ENCODE data around the gene PLEKHB2. TPM values are rescaled to one million over a fixed set of nuclear protein-coding genes. Genes with fewer than 3 reads are reported as not detected.

Gene PLEKHB2
- total and polyA plus RNA-seq, 9 of the 15 experiments (the other 6 are each of a cell fraction or from before 2014, with no cell fraction given), result 41.3 to 71.5 (median 50.2) TPM

DNA sequence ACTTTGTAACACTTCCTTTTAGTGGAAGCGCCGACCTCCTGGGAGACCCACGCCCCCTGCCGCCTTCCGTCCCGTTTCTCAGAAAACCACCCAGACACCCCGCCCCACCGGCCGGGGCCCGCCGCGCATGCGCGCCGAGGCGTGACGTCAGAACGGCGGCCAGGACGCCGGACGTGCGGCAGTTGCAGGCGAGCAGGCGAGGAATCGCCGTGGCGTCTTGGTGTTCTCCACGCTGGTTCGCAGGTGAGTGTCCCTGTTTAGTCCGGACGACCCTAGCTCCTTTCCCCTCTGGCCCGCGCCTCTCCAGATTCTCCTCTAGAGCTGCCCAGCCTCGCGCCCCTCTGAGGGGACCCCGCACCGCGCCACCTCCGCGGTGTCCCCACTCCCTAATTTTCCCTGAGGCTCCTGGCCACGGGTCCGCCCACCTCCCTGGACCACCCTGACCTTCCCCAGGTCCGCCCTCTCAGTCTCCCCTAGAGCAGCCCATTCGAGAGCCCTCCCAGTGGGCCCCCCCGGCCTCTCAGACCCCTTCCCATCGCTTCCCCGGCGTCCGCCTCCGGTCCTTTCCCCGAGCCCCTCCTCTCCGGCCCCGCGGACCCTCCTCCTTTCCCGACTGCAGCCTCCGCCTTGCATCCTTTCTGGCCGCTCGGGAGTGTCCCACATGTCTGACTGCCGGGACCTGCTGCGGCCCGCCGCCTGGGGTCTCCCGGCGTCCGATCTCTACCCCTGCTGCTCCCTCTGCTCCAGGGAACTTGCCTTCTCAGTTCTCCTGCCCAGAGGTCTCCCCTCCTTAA, at the start of gene PLEKHB2 (continued):
- TF ChIP-seq ZNF444 (CRISPR knock-in tag; IDR thresholded peaks at IDR 0.05), result no peak
- no peak for TF ChIP-seq ZNF347 (CRISPR knock-in tag; IDR thresholded peaks at IDR 0.05; ENCODE audit: low read depth)
- peak in 1 of 2 experiments; percentile 88; a peak in 2 of 4 replicates for TF ChIP-seq SIN3A (IDR thresholded peaks at IDR 0.05; ENCODE audit: borderline replicate concordance in 2 of 2, control insufficient read depth in 1 of 2, low read depth in 2 of 2, low read length in 2 of 2)
- no peak for TF ChIP-seq RBM25 (IDR thresholded peaks at IDR 0.05; ENCODE audit: low read depth, low read length, severe bottlenecking)
- no peak for TF ChIP-seq DACH1 (IDR thresholded peaks at IDR 0.05; ENCODE audit: partially characterized antibody)
- TF ChIP-seq, protein P1, sequence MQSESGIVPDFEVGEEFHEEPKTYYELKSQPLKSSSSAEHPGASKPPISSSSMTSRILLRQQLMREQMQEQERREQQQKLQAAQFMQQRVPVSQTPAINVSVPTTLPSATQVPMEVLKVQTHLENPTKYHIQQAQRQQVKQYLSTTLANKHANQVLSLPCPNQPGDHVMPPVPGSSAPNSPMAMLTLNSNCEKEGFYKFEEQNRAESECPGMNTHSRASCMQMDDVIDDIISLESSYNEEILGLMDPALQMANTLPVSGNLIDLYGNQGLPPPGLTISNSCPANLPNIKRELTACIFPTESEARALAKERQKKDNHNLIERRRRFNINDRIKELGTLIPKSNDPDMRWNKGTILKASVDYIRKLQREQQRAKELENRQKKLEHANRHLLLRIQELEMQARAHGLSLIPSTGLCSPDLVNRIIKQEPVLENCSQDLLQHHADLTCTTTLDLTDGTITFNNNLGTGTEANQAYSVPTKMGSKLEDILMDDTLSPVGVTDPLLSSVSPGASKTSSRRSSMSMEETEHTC (IDR thresholded peaks at IDR 0.05), result 0 out of 2 replicates have a peak, but pooled peaks have one; percentile 11
- TF ChIP-seq ZNF239 (CRISPR knock-in tag; IDR thresholded peaks at IDR 0.05), result no peak
- TF ChIP-seq ZNF57 (CRISPR knock-in tag; IDR thresholded peaks at IDR 0.05), result no peak
- no peak for TF ChIP-seq BRD4 (IDR thresholded peaks at IDR 0.05)
- TF ChIP-seq ZNF212 (CRISPR knock-in tag; IDR thresholded peaks at IDR 0.05), result no peak
- TF ChIP-seq POLR3A (IDR thresholded peaks at IDR 0.05; ENCODE audit: borderline replicate concordance, extremely low read depth, insufficient read depth, insufficient read length), result no peak
- no peak for TF ChIP-seq ZNF41 (CRISPR knock-in tag; conservative IDR thresholded peaks at IDR 0.05)
- TF ChIP-seq NCOA4 (IDR thresholded peaks at IDR 0.05; ENCODE audit: partially characterized antibody), result no peak
- peak; percentile 87 for TF ChIP-seq SMAD4 (CRISPR knock-in tag; conservative IDR thresholded peaks at IDR 0.05)
- TF ChIP-seq, protein P2, sequence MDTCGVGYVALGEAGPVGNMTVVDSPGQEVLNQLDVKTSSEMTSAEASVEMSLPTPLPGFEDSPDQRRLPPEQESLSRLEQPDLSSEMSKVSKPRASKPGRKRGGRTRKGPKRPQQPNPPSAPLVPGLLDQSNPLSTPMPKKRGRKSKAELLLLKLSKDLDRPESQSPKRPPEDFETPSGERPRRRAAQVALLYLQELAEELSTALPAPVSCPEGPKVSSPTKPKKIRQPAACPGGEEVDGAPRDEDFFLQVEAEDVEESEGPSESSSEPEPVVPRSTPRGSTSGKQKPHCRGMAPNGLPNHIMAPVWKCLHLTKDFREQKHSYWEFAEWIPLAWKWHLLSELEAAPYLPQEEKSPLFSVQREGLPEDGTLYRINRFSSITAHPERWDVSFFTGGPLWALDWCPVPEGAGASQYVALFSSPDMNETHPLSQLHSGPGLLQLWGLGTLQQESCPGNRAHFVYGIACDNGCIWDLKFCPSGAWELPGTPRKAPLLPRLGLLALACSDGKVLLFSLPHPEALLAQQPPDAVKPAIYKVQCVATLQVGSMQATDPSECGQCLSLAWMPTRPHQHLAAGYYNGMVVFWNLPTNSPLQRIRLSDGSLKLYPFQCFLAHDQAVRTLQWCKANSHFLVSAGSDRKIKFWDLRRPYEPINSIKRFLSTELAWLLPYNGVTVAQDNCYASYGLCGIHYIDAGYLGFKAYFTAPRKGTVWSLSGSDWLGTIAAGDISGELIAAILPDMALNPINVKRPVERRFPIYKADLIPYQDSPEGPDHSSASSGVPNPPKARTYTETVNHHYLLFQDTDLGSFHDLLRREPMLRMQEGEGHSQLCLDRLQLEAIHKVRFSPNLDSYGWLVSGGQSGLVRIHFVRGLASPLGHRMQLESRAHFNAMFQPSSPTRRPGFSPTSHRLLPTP (IDR thresholded peaks at IDR 0.05; ENCODE audit: borderline replicate concordance, extremely low read depth, insufficient read length), result no peak
- TF ChIP-seq, protein P3, sequence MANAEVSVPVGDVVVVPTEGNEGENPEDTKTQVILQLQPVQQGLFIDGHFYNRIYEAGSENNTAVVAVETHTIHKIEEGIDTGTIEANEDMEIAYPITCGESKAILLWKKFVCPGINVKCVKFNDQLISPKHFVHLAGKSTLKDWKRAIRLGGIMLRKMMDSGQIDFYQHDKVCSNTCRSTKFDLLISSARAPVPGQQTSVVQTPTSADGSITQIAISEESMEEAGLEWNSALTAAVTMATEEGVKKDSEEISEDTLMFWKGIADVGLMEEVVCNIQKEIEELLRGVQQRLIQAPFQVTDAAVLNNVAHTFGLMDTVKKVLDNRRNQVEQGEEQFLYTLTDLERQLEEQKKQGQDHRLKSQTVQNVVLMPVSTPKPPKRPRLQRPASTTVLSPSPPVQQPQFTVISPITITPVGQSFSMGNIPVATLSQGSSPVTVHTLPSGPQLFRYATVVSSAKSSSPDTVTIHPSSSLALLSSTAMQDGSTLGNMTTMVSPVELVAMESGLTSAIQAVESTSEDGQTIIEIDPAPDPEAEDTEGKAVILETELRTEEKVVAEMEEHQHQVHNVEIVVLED (CRISPR knock-in tag; IDR thresholded peaks at IDR 0.05), result peak; percentile 87
- no peak for TF ChIP-seq ERF (CRISPR knock-in tag; IDR thresholded peaks at IDR 0.05)
- no peak for TF ChIP-seq KLF16 (IDR thresholded peaks at IDR 0.05)
- TF ChIP-seq ZNF3 (CRISPR knock-in tag; IDR thresholded peaks at IDR 0.05), result no peak
- no peak for TF ChIP-seq ZNF354B (CRISPR knock-in tag; IDR thresholded peaks at IDR 0.05)
- no peak for TF ChIP-seq PHB2 (IDR thresholded peaks at IDR 0.05; ENCODE audit: low read depth)
- TF ChIP-seq YY1 (IDR thresholded peaks at IDR 0.05; ENCODE audit: borderline replicate concordance in 1 of 3, control insufficient read depth in 1 of 3, extremely low read depth in 1 of 3, insufficient read depth in 3 of 3, insufficient read length in 1 of 3, insufficient replicate concordance in 2 of 3, low read depth in 1 of 3, low read length in 2 of 3), result no peak
